GM18520 (cell line): ENCODE results near the gene DAB2IP.

ENCODE experiments used
- ATAC-seq: cut with Tn5 transposase; IDR thresholded peaks from one replicate; pipeline ENCODE4 v1.9.1; 2021; ENCODE audit not compliant: unreplicated experiment

Gene DAB2IP

DNA sequence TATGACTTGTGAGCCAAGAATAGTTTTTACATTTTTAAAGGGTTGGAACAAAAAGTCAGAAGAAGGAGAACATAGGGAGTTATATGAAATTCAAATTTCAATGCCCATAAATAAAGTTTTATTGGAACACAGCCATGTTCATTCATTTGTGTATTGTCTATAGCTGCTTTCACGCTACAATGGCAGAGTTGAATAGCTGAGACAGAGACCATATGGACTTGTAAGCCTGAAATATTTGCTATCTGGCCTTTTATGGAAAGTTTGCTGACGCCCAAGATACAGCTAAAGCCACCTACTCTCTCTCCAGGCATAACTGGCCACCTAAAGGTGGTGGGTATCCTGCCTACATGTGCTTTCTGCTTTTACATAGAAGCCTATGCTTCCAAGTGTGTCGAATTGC, 10.9 kb downstream of the DAB2IP start:
- no peak for ATAC-seq

DNA sequence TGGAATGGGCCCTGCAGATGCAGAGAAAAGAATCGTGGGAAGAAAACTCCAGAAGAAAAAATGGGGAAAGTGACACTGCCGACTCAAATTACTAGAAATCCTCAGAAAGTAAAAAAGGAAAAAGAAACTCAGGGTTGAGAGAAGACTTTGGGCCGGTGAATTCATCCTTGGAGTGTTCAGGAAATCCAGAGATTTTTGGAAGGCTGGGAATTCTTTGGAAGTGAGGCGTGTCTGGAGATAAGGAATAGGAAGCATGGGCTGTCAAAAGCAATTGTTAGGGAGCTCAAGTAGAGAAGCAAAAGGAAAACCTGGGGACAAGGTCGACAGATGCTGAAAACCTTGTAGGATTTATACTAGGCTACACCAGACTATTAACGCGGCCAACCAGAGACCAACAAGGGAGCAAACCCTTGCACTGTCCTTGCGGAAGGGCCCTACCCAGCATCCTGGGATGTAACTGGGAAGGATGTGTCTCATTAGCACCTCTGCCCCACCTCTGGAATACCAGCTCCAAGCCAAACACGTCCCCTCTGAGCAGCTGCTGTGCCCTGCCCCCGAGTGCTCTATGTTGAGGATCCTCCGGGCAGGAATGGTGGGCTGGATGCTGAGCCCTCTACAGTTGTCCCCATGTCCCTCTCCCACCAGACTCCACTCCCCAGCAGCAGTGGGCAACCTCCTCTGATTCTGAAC, 11.6 kb downstream of the DAB2IP start:
- ATAC-seq = no peak

DNA sequence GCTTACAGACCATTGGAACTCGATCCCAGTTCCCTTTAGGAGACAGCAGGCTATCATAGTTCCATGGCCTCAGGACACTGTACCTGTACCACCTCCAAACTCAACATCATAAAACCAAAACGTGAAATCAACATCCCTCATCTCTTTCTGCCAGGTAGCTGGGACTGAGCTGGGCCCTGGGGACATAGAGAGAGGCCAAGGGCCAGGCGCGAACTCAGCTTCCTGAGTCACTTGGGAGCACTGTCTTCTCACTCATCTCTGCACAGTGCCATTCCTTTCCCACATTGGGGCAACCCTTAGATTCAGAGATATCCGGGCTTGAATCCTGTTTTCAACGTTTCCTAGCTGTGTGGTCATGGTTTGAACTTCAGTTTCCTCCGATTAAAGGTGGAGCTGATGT, 12.2 kb downstream of the DAB2IP start:
- no peak for ATAC-seq

DNA sequence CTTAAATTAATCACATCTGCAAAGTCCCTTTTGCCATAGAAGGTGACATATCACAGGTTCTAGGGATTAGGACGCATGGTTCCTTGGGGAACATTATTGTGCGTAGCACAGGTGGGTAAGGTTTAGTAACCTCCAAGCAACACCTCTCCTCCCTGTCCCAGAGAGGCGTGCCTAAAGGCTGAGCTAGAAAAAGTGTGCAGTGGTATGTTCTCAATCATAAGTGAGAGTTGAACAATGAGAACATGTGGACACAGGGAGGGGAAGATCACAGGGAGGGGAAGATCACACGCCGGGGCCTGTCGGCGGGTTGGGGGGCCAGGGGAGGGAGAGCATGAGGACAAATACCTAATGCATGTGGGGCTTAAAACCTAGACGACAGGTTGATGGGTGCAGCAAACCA, 14.9 kb downstream of the DAB2IP start:
- no peak for ATAC-seq

DNA sequence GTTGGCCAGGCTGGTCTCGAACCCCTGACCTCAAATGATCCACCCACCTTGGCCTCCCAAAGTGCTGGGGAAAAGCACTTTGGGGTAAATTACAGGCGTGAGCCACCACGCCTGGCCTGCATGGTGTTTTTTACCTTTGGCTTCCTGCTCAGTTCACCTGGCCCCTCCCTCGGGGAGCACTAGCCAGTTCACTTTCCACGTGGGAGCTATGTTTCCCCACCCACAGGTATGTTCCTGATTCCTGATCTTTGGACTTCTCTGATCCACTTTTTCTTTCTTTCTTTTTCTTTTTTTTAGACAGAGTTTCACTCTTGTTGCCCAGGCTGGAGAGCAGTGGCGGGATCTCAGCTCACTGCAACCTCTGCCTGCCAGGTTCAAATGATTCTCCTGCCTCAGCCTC, 15.8 kb downstream of the DAB2IP start:
- ATAC-seq = no peak

DNA sequence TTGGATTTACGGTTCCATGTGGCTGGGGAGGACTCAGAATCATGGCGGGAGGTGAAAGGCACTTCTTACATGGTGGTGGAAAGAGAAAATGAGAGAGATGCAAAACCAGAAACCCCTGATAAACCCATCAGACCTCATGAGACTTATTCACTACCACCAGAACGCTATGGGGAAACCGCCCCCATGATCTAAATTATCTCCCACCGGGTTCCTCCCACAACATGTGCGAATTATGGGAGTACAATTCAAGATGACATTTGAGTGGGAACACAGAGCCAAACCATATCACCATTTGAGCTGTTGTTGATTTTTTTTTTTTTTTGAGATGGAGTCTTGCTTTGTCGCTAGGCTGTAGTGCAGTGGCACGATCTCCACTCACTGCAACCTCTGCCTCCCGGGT, 16.5 kb downstream of the DAB2IP start:
- ATAC-seq = no peak

DNA sequence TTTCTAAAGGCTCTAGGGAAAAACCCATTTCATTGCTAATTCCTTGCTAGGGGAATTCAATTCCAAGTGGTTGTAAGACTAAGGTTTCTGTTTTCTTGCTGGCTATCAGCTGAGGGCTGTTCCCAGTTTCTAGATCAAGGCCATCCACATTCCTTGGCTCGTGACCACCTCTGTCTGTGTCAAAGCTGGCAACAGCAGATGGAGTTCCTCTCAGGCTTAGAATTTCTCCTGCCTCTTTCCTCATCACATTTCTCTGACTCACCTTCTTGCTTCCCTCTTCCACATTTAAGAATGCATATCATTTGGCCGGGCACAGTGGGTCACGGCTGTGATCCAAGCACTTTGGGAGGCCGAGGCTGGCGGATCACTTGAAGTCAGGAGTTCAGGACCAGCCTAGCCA, 19.0 kb downstream of the DAB2IP start:
- no peak for ATAC-seq

DNA sequence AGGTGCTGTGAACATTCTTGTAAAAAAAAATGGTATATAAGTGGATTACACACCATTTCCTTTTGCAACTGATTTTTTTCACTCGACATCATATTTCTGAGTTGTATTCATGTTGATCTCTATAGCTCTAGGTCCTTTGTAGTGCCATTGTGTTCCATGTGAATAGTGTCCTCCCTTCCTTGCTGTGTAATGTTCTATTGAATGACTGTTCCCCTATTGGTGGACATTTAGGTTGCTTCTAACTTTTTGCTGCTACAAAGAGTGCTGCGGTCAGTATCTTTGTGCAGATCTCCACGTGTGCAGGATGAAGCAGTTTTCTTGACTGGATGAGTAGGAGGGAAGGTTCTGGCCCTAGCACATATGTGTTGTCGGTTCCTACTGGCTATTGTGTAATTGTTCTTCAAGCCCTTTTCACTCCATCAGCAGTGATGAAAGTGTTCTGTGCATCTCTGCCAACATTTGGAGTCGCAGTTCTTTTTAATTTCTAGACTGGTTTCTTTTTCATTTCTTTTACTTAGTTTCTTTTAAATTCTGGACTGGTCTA, 20.2 kb downstream of the DAB2IP start:
- ATAC-seq = no peak

DNA sequence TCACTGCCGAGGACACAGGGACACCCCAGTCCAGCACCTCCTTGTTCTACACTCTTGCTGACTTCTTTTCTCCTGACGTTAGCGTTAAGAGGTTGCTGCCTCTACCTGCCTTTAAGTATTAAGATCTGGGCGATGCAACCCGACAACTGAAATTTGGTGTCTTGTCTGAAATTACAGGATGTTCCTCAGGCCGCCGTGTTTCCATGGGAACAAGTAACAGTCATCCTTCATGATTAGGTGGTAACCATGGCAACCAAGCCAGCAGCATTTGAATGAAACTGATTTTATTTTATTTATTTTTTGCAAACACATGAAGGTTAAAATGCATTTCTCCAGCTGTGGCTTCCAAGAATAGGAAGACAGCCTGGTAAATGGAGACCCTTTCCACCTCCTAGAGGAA, 20.8 kb downstream of the DAB2IP start:
- no peak for ATAC-seq

DNA sequence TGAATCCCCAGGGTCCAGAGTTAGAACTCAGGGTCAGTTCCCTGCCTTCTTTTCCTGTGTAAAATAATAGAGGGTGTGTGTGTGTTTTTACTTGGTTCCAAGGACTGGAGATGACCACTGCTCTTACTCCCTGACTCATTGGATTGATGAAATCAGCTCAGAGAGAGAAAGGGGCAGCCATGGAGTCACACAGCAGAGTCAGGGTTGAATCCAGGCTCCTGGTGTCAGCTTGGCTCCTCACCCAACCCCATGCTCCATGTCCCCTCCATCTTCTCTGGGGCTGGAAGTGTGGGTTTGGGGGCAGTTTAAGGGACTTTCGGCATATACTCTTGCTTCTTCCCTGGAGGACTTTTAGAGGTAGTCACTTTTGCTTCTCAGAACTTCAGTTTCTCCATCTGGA, 21.6 kb downstream of the DAB2IP start:
- no peak for ATAC-seq

DNA sequence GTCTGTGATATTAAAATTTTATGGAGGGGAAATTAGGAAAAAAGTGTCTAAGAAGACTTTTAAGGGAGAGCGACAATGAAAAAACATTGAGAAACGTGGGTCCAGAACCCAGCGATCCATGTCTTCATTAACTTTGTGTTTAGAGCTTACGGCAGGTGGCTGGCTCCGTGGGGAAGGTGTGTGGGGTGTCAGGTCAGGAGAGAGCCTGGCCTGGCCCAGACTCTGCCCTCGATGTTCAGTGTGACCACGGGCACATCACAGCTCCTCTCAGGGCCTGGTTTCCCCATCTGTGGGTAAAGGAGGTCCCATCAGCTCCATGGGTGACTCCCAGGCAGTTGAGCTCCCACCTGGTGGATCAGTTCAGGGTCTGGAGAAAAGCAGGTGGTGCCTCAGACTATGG, 22.1 kb downstream of the DAB2IP start:
- ATAC-seq = no peak

DNA sequence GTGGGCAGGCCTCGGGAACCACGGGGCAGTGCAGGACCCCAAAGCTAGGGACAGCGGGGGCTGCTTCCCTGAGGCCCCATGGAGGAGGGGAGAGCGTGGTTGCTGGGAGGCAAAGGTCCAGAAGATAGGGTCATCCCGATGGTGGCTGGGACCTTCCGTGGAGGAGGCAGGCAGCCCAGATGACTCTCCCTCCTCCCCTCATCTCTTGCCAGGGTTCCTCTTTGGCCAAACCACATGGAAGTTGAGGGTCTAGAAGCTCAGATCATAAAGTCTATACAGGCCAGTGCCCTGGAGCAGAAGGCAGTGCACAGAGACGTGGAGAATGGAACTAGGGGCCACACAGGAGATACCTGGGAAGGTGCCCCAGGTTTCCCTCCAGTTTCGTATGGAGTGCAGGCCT, 22.6 kb downstream of the DAB2IP start:
- ATAC-seq = no peak

DNA sequence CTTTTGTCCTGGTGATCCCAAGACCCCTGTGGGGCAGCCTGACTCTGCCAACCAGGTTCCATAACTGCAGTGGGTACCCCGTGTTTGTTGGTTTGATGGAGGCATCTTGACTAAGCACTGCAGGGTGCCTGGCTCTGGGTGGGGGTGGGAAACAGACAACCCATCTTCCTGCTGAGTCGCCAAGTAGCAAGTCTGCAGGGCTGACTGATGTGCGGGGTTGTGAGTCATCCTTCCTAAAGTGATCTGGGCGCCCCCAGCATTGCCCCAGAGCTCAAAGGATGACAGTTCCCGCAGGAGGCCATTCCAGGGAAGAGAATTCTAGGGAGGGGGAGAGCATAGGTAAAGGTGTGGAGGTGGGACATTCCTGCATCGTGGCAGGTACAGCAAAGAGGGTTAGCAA, 23.5 kb downstream of the DAB2IP start:
- ATAC-seq = no peak

DNA sequence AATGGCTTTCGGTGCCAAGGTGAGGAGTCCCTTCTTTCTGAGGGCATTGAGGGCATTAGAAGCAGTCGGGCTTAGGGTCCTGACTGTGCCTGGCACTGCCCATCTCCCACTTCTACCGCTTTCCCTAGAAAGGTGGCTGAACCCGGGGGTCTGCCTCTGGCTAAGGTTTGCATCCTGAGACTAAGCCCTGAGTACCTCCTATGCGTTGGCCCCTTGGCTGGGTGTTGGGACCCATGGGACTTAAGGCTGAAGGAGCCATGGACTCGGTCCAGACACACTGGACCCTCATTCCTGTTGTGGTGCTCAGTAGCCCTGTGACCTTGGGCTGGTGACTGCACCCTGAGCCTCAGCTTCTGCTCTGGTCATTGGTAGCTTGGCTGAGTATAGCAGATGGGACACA, 23.9 kb downstream of the DAB2IP start:
- no peak for ATAC-seq

DNA sequence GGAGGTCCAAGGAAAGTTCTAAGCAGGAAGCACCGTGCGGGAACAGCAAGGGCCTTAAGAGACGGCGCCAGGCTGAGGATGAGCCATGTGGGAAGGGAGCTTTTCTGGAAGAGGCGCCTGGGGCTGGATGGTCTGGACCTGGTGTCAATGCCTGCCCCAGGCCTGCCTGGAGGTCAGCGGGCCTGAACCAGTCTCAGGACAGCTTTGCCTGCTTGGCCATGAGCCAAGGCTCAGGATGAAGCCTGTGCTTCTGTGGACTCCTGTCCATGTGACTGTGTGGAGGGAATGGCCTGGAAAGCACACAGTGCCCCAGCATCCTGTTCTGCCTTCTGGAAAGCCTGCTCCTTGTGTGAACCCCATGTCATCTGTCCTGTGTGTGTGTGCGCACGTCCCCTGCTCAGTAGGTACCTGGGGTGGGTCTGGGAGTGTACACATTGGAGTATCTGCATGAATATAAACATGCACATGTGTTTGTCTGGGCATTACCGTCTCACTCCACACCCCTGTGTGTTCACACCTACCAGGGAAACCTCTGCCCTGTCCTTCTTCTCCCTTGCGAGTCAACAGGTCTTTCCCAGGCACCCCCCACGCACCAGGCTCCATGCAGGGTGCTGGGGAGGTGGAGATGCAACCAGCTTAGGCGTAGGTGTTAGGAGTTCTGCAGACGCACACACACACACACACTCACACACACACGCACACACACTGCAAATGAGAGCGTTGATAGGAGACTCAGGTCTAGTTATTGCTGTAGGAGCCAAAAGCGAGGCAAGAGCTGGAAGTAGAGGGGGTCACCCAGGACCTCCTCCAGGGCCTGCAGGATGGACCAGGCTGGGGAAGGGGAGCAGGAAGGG, 24.8 kb downstream of the DAB2IP start:
- no peak for ATAC-seq

DNA sequence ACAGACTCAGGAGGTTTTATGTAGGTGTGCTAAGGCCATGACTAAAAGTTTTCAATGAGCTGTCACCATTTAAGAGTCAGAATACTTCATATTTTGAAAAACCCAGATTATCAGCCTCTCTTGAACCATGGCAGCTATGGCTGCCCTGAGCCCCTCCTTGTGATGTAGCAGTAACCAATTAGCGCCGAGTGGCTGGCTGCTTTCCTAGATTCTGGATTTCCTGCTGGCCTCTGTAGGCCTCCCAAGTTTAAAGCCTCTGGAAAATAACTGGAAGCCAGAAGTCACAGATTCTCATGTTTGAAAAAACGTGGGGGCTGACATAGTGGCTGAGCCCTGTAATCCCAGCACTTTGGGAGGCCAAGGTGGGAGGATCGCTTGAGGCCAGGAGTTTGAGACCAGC, 25.5 kb downstream of the DAB2IP start:
- no peak for ATAC-seq

DNA sequence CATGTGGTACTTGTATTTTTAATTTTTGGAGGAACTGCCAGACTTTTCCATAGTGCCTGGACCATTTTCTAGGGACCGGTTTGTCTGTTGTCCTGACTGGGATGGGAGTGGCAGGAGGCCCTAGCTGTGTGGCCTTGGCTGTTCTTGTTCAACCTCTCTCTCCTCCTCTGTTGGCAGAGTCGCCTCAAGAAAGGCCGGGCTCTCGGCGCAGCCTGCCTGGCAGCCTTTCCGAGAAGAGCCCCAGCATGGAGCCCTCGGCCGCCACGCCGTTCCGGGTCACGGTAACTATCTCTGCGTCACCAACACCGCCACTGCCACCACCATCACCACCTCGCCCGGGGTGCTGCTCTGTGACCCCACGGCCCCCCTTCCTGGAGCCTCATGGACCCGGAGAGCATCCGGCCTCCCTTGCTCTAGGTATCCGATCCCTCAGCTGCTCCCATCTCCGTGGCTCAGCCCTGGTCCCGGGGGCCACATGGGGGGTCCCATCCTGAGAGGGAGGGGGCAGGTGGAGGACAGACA, 27.1 kb downstream of the DAB2IP start:
- no peak for ATAC-seq

DNA sequence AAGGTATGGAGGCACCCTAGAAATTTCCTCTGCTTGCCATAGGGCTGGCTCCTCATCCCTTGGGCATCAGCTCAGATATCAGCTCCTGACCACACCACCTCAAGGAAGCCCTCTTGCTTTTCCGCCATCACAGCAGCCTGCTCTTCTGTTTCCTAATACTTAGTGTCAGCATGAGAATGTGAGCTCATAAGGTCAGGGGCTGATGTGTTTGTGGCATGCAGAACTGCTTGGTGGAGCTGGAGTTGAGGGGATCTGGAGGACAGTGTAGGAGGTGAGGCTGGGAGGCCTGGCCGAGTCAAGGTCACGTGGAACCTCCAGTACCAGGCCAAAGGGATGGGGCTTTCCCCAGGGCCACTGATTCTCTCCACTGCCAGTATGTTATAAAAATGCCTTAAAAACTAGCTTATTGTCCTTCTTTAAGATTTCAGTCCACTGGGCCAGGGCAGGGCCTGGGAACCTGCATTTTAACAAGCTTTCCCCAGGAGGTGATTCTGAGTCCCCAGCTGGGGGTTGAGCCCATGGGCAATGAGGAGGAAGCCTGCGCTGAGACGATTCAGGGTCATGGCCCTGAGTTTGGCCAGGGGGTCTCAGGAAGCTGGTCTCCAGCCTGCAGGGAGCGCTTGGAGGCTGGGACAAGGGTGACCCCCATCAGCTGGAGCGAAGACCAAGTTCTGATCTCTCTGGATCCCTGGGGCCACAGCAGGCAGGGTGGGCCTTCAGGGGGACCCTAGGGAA, 28.6 kb downstream of the DAB2IP start:
- ATAC-seq = no peak

DNA sequence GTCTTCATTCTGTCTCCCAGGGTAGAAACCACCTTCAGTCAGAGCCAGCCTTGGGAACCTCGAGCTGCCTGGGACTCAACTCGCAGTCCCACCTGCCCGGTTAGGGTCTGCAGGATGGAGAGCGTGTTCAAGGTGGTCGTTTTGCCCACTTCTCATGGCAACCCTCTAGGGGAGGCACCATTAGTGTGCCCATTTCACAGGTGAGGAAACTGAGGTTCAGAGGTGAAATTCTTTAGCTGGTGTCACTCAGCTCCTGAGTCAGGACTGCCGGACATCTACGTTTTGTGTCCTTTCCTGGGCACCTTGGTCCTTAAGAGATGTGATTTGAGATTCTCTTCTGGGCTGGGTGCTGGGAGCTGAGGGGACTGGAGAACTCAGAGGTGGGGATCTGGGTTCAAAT, 30.0 kb downstream of the DAB2IP start:
- ATAC-seq = no peak

DNA sequence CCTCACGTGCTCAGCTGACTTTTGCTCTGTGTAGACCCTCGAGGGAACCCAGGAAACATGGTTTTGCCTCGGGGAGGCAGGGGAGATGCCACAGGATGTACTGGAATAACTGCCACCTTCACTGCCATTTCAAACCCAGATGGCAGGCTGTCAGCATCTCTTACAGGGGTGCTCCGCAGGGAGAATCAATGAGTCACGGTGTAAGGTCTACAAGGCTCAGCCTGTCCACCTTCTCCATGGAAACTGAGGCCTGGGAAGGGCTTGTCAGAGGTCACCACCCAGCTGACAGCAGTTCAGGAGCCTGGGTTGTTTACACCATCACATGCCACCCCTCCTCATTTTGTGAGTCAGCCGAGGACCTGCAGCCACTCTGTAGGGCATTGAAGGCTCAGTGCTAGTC, 30.8 kb downstream of the DAB2IP start:
- ATAC-seq = no peak

DNA sequence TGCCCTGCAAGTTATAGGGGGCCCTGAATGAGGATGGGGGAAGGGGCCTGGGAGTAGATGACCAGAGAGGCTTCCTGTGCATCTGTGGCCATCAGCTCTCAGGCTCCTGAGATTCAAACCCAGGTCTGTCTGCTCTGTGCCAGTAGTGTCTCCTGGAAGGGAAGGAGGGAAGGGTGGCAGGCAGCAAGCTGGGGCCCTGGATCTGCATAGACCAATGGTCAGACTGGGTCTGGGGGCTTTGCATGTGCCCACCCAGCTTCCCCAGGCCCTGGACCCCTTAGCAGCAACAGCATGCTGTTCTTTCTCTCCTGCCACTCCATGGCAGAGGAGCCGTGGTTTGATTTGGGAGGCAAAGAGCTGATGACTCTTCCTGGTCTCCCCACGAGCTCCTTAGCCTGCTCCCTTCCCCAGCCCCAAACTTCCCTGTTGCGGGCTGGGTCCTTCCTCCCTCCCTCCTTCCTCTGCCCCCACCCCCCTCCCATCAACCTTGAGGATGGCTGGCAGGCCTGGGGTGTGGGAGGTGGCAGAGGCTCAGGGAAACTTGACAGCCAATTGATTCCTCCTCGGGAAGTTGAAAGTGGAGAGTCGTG, 31.6 kb downstream of the DAB2IP start:
- no peak for ATAC-seq
